Measurements from ENCODE around the gene DAPK2. TPM values are rescaled to one million over a fixed set of nuclear protein-coding genes. Genes with fewer than 3 reads are reported as not detected.

Gene DAPK2
- total and polyA plus RNA-seq, 2 of the 4 experiments (the other 2 are of a cell fraction) = 0.34 to 0.36 TPM

GRCh38 chr15:64052925-64053491 lies 6.7 kb upstream of the DAPK2 start:
- in situ Hi-C loops (cut with MboI; ENCODE audit: low sequenced_read_pairs) (loop anchor here (25.0 kb wide), 2 partner anchors 416 to 766 kb away; partner anchors contain the start of gene APH1B), dilution Hi-C loops (cut with HindIII; ENCODE audit: low sequenced_read_pairs, unreplicated experiment) (no loop called here), intact Hi-C loops (cut with micrococcal nuclease) (no loop called here)
- ChIA-PET POLR2A (ENCODE audit: unreplicated experiment) (no interaction called here), CTCF (interaction anchor here (1.0 kb wide), 1 partner anchor 298 kb away, joined by 3 read pairs; no protein-coding TSS in a partner anchor)
- DNase-seq (no peak), ATAC-seq (ENCODE audit: low read depth) (no peak)
- H3K4me1 ChIP-seq (ENCODE audit: control insufficient read depth, insufficient read depth, low read length) = no peaks in the 10 kb centered on the region
- H3K4me3 ChIP-seq (ENCODE audit: insufficient read depth, low read depth, low read length) = no peak overlapping the region
- no peak overlapping the region for H4K91ac ChIP-seq (ENCODE audit: insufficient read depth, low read depth, low read length)
- BruUV-seq (replicated peaks) = no TSS peak
- WGBS, 2 experiments (ENCODE audit: extremely low coverage in 2 of 2, insufficient read length in 1 of 2) = 80% methylated on average over 1 of the region's 5 CpGs; no CpG with 5 or more reads in 1 of the 2 experiments
- no peaks in the 10 kb centered on the region for H3K79me1 ChIP-seq (ENCODE audit: low read depth in 1 of 2, low read length in 2 of 2)
- H4K20me1 ChIP-seq (ENCODE audit: insufficient read depth, low read length) = no peaks in the 10 kb centered on the region; the same call in 1 of the 2 replicates
- H3K23ac ChIP-seq (ENCODE audit: low read depth, low read length) = no peak overlapping the region
- H2BK5ac ChIP-seq (ENCODE audit: low read depth, low read length, poor library complexity, severe bottlenecking) = no peak overlapping the region
- no peak overlapping the region for H3K56ac ChIP-seq (ENCODE audit: extremely low read depth, insufficient read depth, low read length)
- H3K9me1 ChIP-seq (ENCODE audit: insufficient read depth, low read length) = no peaks in the 10 kb centered on the region
- no peak overlapping the region for H3K9ac ChIP-seq (ENCODE audit: low read depth, low read length)
- H3K14ac ChIP-seq (replicated peaks; ENCODE audit: low read depth, low read length) = no peak overlapping the region
- H2BK20ac ChIP-seq (ENCODE audit: low read depth, low read length) = no peak overlapping the region
- H4K5ac ChIP-seq (ENCODE audit: low read depth, low read length) = no peak overlapping the region
- H2BK15ac ChIP-seq (ENCODE audit: low read depth, low read length) = no peak overlapping the region
- H3K4me2 ChIP-seq (ENCODE audit: low read depth, low read length) = no peak overlapping the region
- no peaks in the 10 kb centered on the region for H3K36me3 ChIP-seq (ENCODE audit: control insufficient read depth, insufficient read depth, low read length)
- no peak overlapping the region for H2AK9ac ChIP-seq (replicated peaks; ENCODE audit: low read depth, low read length, poor library complexity)
- no peak overlapping the region for H2AK5ac ChIP-seq (ENCODE audit: low read depth, low read length)
- H3K27ac ChIP-seq (ENCODE audit: insufficient read depth, low read length) = no peak overlapping the region
- no peak overlapping the region for H3K18ac ChIP-seq (ENCODE audit: low read depth, low read length)
- no peaks in the 10 kb centered on the region for H3K9me3 ChIP-seq (ENCODE audit: control insufficient read depth, insufficient read depth, low read length)
- H4K8ac ChIP-seq (ENCODE audit: low read depth in 2 of 2, low read length in 2 of 2) = no peak overlapping the region
- no peak overlapping the region for H2BK120ac ChIP-seq (ENCODE audit: low read depth, low read length)
- TF ChIP-seq MXI1 (IDR thresholded peaks at IDR 0.05; ENCODE audit: borderline replicate concordance, low read depth, low read length) (no peak), MAFK (IDR thresholded peaks at IDR 0.05; ENCODE audit: low read depth, low read length) (peak; percentile 88)
- peaks cover 21% of the 10 kb centered on the region for H3K27me3 ChIP-seq (ENCODE audit: control insufficient read depth, insufficient read depth, low read length)
- no peak overlapping the region for H3K4ac ChIP-seq (ENCODE audit: low read depth, low read length)
- H2AFZ ChIP-seq (replicated peaks; ENCODE audit: low read length, poor library complexity) = no peak overlapping the region
